NCI-H2081 treated with DMSO at 0.1 percent for 48 hours (cell line): ENCODE measurements around the gene AP2A1.

Source experiments
- DNase-seq: peaks from one replicate; lab custom pipeline; 2025; lab: John Stamatoyannopoulos, UW

Gene AP2A1

DNA sequence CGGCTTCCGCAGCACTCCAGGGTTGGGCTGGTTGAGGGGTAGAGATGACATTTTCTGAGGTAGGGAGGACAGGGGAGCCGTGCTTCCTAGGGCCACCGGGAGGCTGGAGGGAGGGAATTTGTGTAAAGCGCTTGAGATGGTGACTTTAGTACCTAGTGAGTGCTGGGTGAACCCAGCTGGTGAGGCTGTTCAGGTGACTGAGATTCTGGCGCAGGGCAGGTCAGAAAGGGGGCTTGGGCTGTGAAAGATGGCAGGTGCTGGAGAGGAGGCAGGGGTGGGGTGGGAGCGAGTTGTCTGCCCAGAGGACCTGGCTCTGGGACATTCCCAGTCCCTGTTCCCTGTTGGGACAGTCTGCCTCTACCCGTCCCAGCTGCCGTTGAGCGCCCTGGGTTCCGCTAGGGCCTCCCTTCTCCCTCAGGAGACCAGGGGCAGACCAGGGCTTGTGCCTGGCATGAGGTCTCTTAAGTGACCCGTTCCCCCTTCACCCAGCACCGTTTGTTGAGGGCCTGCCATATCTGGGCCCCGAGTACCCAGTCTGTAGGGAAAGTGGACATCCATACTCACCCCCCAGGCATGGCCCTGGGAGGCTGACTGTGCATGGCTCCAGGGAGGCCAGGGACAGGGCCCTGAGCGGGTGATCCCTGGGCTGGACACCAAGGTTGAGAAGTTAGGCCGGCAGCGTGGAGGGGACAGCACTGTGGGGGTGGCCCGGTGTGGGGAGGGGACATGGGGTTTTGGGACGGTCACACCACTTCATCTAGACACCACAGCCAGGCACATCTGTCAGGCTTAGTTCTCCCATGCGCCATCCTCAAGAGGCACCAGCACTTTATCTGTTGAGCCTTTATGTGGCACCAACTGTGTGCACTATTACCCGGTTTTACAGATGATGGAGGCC, 89.1 kb downstream of the AP2A1 start:
- DNase-seq: no peak

DNA sequence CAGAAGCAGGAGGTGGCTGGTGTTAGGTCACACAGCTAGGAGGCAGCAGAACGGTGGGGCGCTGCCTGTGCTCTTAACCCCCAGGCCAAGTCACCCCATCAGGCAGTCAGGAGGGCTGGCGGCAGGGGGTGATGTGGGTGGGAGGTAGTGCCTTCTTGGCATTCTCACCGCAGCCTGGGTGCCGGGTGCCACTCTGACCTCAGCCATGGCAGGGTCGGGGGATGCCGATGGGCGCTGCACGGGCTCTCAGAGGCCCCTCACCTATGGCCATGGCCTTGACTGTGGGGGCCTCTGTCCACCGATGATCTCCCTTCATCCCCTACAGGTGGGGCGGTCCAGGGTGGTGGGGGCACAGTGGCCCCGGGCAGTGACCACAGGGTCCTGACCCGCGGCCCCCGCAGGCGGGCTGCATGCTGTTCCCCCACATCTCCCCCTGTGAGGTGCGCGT, 89.8 kb downstream of the AP2A1 start:
- DNase-seq: no peak
